Endometrial microvascular endothelial cells (primary cell): ENCODE data around the gene SEMA6D. TPM values are rescaled to one million over a fixed set of nuclear protein-coding genes. Genes with fewer than 3 reads are reported as not detected.

Source experiments
- in situ Hi-C: cut with HindIII; loops from 2 replicates; pipeline ENCODE4 v1.10.0; 2017; ENCODE audit warnings: low sequenced_read_pairs, low pct_unique_long_range_greater_than_20kb; ENCODE audit errors: inconsistent ontology term
- total RNA-seq: library from RNA; depleted of rRNA; stranded (reverse); fragments of >200 nt; gene quantifications from one replicate; pipeline ENCODE4 v1.2.3, GENCODE V29; 2015; ENCODE audit errors: inconsistent ontology term

SEMA6D gene
- total RNA-seq, 1 donor from 2014 or later, result 2.7 TPM

DNA sequence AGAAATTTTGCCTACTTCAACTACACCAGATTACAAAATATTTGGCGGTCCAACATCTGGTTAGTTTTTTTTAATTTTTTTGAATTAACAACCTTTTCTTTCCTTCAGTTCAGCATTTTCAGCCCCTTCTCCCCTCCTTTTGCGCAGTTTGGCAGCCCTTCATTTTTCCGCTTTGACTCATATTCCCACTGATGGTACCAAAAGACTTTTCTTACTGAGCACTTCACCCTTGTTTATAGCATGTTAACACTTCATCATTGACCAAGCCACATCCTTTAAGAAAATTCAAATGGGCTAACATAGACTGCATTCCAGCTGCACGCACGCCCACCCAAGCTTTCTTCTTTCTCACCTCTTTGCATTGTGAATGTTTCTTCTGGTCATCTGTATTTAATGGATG, 49.7 kb downstream of the SEMA6D start:
- in situ Hi-C loops, result no loop called here

- in situ Hi-C loops, result no loop called here
Observed at GRCh38 chr15:47768735-47769134, 51.4 kb downstream of the SEMA6D start.

- in situ Hi-C loops, result no loop called here
Observed at GRCh38 chr15:47769166-47769565, 51.9 kb downstream of the SEMA6D start.

- in situ Hi-C loops, result no loop called here
Observed at GRCh38 chr15:47773143-47773542, 55.8 kb downstream of the SEMA6D start.

- in situ Hi-C loops, result no loop called here
Observed at GRCh38 chr15:47778263-47778770, 61.0 kb downstream of the SEMA6D start.

DNA sequence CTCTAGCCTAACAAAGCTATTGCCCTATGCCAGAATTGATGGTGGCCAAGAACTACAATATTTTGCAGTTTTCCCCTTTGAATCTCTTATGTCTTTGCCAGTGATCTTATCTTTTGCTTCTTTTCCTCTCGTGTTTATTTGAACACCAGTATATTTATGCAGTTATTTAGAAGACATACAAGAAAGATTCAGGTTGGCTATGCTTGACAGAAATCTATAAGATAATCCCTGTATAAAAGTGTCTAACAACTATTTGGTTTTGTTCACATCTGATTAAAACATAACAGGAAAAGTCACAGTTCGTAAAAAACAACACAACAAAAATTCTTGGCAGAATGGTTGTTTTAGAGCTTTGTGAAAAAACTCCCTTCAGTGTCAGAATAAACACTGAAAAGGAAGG, 63.7 kb downstream of the SEMA6D start:
- in situ Hi-C loops, result no loop called here

GRCh38 chr15:47781527-47781926, 64.2 kb downstream of the SEMA6D start:
- in situ Hi-C loops, result no loop called here

DNA sequence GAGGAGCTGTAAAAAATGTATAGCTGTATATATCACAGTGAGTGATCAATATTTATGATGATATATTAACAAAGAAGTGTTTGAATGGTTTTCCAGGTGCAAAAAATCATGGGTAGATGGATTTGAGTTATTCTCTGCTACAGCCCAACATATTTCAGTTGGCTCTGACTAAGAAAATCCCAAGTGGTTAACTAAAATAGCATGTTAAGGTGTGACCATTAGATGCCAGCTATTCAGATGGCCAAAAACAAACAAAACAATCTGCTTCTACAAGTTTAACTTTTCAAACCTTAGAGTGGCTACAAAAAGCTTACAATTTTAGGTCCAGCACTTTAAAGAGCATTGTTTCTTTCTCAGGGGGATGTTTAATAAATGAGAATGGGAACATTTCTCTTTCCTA, 67.5 kb downstream of the SEMA6D start:
- in situ Hi-C loops, result no loop called here

- in situ Hi-C loops, result no loop called here
Observed at GRCh38 chr15:47786371-47786770, 69.1 kb downstream of the SEMA6D start.

DNA sequence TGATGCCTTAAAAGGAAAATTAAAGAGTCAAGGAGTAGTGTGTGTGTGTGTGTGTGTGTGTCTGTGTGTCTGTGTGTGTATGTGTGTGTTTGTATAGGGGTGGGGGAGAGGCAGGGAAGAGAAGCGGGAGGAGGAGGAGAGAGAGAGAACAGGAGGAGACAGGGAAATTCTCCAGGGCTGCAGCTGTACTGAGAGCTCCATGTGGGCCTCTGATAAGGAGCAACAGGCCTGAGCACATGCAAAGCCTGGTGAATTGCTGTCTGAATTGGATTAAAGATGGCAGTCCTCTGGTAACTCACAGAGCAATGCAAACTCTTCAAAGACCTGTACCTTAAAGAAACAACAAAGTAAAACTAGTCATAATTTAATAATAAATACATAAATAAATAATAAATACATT, 70.6 kb downstream of the SEMA6D start:
- in situ Hi-C loops, result no loop called here

- in situ Hi-C loops, result no loop called here
Observed at GRCh38 chr15:47788685-47789084, 71.4 kb downstream of the SEMA6D start.

- in situ Hi-C loops, result no loop called here
Observed at GRCh38 chr15:47791161-47791560, 73.9 kb downstream of the SEMA6D start.

DNA sequence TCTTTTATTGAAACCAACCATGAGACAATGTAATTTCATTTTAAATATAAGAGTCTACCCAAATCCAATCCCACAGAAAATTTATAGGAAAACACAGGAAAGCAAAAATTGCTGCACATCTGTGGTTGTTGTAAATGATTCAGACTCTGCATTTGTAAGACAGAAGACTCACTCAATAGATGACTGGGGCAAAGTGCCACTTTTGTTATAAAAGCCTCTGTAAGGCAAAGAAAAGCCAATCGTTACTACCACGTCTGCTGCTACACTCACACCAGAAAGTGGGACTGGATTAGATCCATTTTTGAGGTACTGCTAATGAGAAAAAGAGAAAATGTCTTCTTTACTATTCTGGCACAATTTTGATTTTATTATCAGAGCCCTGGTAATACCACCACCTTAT, 74.9 kb downstream of the SEMA6D start:
- in situ Hi-C loops, result no loop called here

- in situ Hi-C loops, result no loop called here
Observed at GRCh38 chr15:47794252-47794914, 77.1 kb downstream of the SEMA6D start.

DNA sequence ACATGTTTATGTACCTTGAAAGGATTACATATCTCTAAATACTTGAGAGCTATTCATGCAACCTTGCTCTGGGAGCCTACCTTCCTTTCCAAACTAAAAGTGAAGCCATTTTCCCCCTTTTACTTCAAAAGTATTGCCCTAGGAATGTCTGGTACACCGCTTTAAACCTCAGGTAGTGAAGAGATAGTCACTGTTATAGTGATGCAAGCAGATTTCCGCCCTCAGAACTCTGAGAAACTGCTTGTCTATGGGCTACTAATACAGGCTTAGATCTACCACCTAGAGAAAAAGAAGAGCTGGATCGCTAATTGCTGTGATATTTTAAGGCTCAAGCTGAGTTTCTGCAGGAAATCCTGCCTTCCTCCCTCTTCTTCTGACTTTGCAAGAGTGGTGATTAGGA, 78.6 kb downstream of the SEMA6D start:
- in situ Hi-C loops, result no loop called here

GRCh38 chr15:47796339-47796738, 79.0 kb downstream of the SEMA6D start:
- in situ Hi-C loops, result no loop called here

DNA sequence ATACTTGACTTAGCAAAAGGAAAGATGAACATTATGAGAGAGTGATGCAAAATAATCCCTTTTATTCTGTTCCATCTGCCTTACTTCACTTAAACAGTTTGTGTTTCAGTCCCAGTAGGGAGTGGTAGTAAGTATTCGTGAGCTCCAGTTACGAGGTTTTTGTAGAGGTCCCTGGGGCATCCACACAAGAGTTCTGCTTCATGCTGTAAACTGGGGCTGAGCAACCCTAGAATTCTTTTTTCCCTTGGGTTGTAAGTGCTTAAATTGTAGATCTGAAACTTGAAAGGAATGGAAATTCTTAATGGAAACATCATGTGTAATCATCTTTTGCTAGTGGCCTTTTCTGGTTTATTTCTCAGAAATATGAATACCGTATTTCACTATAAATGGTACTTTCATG, 79.5 kb downstream of the SEMA6D start:
- in situ Hi-C loops, result no loop called here

DNA sequence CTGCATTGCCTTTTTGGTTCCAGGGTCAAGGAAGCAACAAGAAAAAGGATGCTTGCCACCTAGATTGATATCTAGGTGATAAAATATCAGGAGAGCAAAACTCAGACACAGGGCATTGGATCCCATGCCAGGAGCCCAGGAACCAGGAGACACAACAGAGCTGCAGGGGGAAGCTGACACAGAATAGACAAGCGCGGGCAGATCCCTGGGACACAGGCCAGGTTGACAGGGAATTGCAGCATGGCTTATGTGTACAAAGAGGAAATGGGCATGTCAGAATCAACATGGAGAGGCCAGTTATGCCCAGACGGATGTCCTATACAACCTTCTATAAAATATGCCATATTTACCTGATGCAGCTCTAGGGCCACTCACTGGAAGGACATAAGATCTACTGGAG, 84.2 kb downstream of the SEMA6D start:
- in situ Hi-C loops, result no loop called here

GRCh38 chr15:47802216-47802615, 84.9 kb downstream of the SEMA6D start:
- in situ Hi-C loops, result no loop called here

- in situ Hi-C loops, result no loop called here
Observed at GRCh38 chr15:47803767-47804166, 86.5 kb downstream of the SEMA6D start.

DNA sequence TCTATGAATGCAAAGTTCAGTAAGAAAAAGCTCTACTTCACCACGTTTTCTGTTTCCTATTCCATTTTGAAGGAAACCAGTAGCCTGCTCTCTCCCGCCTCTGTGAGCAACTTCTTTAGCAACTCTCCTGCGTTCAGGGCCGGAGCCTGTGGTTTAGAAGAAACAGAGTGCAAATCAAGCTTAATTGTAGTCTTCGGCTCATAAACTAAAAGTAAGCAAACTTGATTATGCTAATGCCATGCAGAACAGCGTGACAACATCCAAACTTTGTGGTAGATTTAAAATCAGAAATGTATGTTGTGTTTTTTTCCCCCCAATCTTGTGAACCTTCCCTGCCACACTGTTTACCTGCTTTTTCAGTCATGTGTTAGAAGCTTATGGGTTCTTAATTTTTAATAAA, 87.4 kb downstream of the SEMA6D start:
- in situ Hi-C loops, result no loop called here
